H7 (cell line): ENCODE data around the gene SERPINA5. TPM values are rescaled to one million over a fixed set of nuclear protein-coding genes. Genes with fewer than 3 reads are reported as not detected.

ENCODE experiments used
- DNase-seq: peaks from one replicate; pipeline ENCODE4 v3.0.0; 2012
- H3K27me3 ChIP-seq: 2 replicates; pipeline ENCODE4 v1.6.0; 2011; ENCODE audit warnings: mild to moderate bottlenecking, low read length; ENCODE audit not compliant: control insufficient read depth, insufficient read depth
- H3K36me3 ChIP-seq: replicated peaks from 2 replicates; pipeline ENCODE4 v1.5.1; 2011; ENCODE audit warnings: low read length; ENCODE audit not compliant: control insufficient read depth, insufficient read depth
- H3K4me3 ChIP-seq: 2 replicates; pipeline ENCODE4 v1.5.1; 2011; ENCODE audit warnings: low read depth, mild to moderate bottlenecking, control low read depth, low read length, moderate library complexity; ENCODE audit not compliant: insufficient read depth
- total RNA-seq: library from RNA; depleted of rRNA; stranded (reverse); fragments of >200 nt; shearing (Covaris generic); gene quantifications from 2 replicates; pipeline ENCODE4 v1.2.3, GENCODE V29; 2014

The SERPINA5 gene
- total RNA-seq, 1 experiment from 2014 or later: 1.6 TPM

DNA sequence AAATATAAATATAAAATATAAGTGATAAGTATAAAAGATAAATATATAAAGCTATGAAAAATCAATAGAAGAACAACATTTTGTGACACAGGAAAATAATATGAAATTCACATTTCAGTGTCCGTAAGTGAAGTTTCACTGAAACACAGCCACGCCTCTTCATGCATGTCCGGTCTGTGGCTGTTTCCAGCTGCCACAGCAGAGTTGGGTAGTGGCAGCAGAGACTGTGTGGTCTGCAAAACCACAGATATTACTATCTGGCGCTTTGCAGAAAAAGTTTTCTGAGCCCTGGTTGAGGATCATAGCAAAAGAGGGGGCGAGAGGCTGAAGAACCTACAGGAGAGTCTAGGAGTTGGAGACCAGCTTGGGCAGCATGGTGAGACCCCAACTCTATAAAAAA, 19.2 kb upstream of the SERPINA5 start:
- Histone ChIP-seq H3K36me3 (no peaks in the 10 kb centered on the region), H3K4me3 (no peak overlapping the region), H3K27me3 (no peaks in the 10 kb centered on the region)
- no peak for DNase-seq

DNA sequence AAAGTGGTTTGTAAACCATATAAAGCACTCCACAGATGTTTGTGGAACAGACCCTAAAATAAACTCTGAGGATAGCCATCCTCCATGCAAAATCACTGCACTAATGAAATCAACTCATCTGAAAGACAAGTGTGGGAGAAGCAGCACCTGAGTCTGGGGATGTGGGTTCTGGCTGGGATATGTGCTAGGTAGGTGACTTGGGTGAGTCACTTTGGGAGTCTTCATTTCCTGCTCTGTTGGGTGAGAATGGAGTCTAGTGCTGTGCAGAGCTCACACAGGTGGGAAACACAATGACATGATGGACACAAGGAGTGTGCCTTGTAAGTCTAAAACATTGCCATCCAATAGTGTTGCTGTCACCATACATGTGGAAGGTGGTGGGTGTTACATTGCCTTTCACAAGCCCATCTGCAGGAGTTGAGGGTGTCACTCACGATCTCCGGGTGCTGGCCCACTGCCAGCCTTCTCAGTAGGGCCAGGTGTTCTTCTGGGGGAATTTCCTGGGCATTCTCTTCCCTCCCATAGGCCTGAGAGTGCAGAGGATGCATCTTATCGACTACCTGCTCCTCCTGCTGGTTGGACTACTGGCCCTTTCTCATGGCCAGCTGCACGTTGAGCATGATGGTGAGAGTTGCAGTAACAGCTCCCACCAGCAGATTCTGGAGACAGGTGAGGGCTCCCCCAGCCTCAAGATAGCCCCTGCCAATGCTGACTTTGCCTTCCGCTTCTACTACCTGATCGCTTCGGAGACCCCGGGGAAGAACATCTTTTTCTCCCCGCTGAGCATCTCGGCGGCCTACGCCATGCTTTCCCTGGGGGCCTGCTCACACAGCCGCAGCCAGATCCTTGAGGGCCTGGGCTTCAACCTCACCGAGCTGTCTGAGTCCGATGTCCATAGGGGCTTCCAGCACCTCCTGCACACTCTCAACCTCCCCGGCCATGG, 18.0 kb upstream of the SERPINA5 start:
- Histone ChIP-seq H3K4me3 (no peak overlapping the region), H3K27me3 (no peaks in the 10 kb centered on the region), H3K36me3 (no peaks in the 10 kb centered on the region)
- DNase-seq: no peak

DNA sequence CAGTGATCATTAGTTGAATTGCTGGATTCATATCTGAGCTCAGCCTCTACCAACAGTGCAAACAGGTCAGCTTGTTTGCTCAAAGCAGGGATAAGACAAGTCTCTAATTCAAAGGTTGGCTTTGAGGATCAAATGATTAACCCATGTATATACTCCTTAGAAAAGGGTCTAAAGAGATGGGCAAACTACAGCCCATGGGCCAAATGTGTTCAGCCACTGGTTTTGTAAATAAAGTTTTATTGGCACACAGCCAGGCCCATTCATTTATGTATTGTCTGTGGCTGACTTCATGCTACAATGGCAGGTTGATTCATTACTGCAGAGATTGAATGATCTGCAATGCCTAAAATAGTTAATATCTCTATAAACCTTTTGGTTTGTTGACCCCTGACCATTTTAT, 16.8 kb upstream of the SERPINA5 start:
- Histone ChIP-seq H3K27me3 (no peaks in the 10 kb centered on the region), H3K36me3 (no peaks in the 10 kb centered on the region), H3K4me3 (no peak overlapping the region)
- DNase-seq: no peak

DNA sequence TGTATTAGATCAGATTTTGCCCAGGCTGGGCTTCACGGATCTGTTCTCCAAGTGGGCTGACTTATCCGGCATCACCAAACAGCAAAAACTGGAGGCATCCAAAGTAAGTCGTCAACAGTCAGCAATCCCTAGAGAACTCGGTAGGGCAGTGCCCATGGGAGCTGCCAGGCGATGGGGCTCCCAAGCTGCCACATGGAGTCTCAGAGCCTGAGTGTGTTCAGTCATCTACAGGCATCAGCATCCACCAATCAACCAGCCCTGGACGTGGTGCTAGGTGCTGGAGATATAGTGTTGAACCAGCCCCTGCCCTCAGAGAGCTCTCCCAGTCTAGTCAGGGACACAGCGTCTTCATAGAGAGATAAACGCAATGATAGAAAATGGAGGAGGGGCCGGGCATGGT, 13.0 kb upstream of the SERPINA5 start:
- H3K27me3 ChIP-seq: no peaks in the 10 kb centered on the region
- H3K36me3 ChIP-seq: no peaks in the 10 kb centered on the region
- DNase-seq: no peak
- no peak overlapping the region for H3K4me3 ChIP-seq

DNA sequence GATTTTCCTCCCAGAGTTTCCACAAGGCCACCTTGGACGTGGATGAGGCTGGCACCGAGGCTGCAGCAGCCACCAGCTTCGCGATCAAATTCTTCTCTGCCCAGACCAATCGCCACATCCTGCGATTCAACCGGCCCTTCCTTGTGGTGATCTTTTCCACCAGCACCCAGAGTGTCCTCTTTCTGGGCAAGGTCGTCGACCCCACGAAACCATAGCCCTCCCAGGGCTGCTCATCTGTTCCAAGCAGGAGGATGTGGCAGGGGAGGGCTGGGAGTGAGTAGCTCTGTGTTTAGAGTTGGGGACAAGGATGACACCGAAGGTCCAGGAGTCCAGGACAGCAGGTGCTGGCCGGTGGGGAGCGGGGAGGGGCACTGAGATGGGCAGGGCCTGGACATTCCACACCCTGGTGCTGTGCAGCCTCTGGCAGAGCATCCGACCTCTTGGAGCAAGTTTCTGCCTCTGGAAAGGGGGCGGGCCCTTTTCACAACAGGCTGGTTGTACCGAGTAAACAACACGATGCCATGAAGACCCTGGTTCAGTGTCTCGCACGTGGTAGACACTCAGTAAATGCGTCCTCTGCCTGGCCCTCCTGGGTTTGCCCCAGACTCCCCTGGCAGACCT, 11.7 kb upstream of the SERPINA5 start:
- peaks cover 2% of the 10 kb centered on the region; the same call in 1 of the 2 replicates for H3K27me3 ChIP-seq
- no peak overlapping the region for H3K4me3 ChIP-seq
- no peaks in the 10 kb centered on the region for H3K36me3 ChIP-seq
- DNase-seq: no peak

DNA sequence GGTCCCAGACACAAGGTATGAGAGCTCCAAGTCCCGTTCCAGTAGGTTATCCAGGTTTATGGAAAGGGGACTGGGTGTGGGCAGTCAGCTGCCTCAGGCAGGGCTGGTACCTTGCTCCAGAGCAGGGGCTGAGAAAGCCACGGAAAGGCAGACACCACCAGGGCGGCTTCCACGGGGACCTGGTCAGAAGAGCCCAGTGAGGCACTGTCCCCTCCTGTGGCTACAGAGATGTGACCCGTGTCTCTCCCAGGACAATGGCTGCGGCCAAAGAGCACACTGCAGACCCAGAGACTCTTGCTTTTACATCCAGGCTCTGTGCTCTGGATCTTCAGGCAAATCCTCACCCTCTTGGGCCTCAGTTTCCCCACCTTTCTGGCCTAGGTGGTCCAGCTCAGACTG, 11.2 kb upstream of the SERPINA5 start:
- no peak for DNase-seq
- no peak overlapping the region for H3K4me3 ChIP-seq
- H3K36me3 ChIP-seq: no peaks in the 10 kb centered on the region
- H3K27me3 ChIP-seq: peaks cover 2% of the 10 kb centered on the region; the same call in 1 of the 2 replicates

DNA sequence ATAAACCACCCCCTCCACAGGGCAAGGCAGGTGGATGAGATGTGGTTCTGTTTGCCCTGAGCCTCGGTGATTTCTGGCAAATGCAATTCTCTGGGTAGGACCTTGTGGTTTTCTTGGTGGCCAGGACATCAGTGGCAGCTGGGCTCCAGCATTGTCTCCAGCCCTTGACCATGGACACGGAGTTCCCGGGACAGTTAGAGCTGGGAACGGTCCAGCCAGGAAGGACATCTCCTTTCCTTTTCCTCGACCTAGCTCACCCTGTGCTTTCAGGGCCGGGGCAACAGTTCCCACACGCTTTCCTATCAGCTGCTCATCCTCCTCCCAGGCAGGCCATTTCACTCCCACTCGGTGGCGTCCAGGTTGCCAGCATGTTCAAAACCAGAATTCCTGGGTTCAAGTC, 10.8 kb upstream of the SERPINA5 start:
- H3K4me3 ChIP-seq: no peak overlapping the region
- no peak for DNase-seq
- no peaks in the 10 kb centered on the region for H3K36me3 ChIP-seq
- H3K27me3 ChIP-seq: peaks cover 2% of the 10 kb centered on the region; the same call in 1 of the 2 replicates

DNA sequence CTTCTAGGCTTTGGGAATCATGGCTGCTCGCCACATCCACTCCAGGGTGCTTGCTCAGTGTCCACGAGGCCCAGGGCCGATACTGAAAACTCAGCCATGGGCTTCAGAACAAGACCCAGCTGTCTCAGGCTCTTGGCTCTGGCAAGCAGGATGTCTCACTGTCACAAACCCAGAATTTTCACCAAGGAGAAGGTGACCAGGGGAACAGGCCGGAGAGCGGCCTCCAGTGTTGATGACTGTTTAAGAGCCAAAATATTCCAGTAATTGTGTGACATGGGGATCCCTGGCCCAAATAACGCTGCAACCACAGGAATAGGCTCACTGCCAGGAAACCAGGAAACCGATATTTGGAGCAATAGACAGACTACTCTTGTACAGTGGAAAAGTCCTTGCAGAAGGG, 9.8 kb upstream of the SERPINA5 start:
- H3K4me3 ChIP-seq: no peak overlapping the region
- DNase-seq: no peak
- H3K27me3 ChIP-seq: peaks cover 2% of the 10 kb centered on the region; the same call in 1 of the 2 replicates
- H3K36me3 ChIP-seq: no peaks in the 10 kb centered on the region

DNA sequence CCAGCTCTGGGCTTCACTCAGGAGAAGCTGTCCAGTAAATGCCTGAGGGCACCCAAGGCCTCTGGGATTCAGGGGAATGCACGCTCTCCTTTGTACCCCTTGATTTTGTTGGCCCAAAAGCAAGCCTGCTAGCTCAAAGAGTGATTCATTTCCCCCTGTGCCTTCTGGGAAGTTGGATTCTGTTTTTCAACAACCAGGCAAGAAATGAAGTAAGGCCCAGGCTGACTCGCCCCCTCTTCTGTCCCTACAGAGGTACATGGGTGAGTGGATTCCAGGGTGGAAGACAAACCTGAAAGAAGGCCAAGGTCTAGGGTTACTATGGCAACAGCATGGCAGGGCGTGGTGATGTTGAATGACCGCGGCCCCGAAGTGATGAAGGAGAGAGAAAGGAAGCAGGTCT, 9.3 kb upstream of the SERPINA5 start:
- no peak for DNase-seq
- Histone ChIP-seq H3K4me3 (no peak overlapping the region), H3K27me3 (peaks cover 2% of the 10 kb centered on the region; the same call in 1 of the 2 replicates), H3K36me3 (no peaks in the 10 kb centered on the region)

DNA sequence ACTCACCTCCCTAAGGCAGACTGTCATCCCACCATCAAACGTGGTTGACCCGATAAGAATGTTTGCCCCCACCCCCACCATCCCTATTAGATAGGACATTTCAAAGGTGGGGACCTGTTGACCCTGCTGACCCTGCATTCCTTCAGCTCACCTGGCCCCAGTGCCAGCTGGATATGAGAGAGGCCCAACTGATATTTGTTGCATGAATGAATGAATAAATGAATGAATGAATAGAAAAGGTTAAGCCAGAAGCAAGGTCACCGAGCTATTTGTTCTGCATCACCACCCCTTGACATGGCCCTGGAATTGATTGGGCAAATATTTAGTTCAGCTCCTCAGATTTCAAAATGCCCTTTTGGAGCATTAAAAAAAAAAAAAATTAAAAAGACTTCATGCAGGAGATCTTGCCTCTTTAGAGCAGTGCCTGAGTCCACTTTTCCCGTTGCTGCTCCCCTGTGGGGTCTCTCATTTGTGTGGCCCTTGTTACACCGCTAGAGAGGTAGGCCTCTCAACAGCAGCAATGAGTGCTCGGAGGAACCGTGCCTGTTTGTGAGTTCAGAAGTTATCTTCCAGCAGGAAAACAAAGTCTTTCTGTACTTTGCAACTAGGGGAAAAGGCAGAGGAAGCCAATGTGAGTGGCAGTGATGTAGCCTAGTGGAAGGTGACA, 8.5 kb upstream of the SERPINA5 start:
- Histone ChIP-seq H3K27me3 (peaks cover 2% of the 10 kb centered on the region; the same call in 1 of the 2 replicates), H3K36me3 (no peaks in the 10 kb centered on the region), H3K4me3 (no peak overlapping the region)
- no peak for DNase-seq

DNA sequence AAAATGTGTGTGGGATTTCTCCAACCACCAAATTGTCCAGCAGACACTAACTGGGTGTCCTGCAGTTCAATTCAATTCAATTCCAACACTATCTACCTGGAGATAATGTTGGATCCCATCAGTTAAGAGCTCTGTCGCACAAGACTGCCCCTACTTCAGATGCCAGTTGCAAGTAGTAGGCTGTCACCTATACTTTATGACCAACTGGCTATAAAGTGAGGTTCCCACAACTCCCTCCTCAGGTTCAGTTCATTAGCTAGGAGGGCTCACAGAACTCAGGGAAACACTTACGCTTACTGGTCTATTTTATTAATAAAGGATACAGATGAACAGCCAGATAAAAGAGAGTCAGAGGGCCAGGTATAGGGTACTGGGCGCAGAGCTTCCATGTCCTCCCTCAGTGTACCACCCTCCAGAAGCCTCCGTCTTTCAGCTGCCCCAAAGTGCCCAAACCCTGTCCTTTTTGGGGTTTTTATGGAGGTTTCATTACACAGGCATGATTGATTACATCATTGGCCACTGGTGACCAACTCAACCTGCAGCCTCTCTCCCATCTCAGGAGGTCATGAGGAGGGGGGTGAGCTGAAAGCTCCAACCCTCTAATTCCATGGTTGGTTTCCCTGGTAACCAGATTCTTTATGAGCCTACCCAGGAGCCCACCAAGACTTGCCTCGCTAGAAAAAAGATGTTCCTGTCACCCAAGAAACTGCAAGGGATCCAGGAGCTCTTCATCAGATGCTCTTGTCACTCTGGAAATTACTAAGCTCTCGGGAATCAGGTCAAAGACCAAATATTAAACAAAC, 7.5 kb upstream of the SERPINA5 start:
- DNase-seq: no peak
- Histone ChIP-seq H3K27me3 (peaks cover 2% of the 10 kb centered on the region; the same call in 1 of the 2 replicates), H3K4me3 (no peak overlapping the region), H3K36me3 (no peaks in the 10 kb centered on the region)

DNA sequence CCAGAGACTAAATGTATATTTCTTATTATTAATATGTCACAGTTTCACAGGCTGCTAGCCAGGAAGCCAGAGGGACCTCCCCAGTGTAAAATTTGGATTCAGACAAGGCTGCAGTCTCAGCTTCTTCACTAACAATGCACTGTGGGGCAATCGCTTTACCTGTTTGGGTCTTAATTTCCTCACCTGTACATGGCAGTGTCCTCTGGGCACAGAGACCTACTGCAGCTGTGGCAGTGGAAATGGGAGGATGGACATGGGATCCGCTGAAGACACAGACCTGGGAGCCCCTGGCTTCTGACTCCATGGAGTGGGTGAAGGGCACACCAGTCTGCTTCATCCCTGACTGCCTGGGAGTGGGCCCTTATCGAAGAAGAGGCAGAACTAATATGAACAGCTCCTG, 6.9 kb upstream of the SERPINA5 start:
- Histone ChIP-seq H3K36me3 (no peaks in the 10 kb centered on the region), H3K27me3 (peaks cover 2% of the 10 kb centered on the region; the same call in 1 of the 2 replicates), H3K4me3 (no peak overlapping the region)
- DNase-seq: no peak

DNA sequence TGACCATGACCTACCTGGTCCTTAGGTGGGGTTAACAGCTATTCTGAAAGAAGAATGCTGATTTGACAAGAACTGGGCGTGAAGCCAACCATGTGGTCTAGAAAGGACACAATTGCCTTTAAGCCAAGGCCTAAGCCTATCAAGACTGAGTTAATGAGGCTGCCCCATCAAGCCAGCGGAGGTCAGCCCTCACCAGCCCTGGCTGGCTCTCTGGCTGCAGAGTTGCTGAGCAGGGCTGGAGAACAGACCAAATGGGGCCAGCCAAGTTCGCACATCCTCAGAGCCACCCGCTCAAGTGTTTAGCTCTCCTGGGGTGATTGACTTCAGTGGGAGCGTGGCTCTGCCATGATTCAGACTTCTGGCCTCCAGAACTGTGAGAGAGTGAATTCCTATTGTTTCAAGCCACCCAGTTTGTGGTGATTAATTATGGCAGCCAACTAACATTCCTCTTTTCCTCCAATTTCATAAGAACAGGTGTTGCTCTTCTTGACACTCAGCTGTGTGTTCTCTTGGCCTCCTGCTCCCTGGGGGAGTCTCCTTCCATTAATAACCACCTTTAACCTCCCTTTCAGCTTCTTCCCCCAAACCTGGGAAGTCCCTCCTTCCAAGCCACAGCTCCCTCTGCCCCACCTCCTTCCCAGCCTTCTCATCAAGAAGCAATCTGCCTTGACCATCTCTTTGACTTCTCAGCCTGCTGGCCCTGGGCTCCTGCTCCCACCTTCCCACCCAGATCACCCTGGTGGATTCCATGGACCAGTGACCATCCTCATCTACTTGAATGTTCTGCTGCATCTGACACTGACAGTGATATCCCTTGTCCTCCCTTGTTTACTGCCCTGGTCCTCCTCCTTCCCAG, 5.3 kb upstream of the SERPINA5 start:
- H3K4me3 ChIP-seq: no peak overlapping the region
- peaks cover 2% of the 10 kb centered on the region; the same call in 1 of the 2 replicates for H3K27me3 ChIP-seq
- DNase-seq: no peak
- H3K36me3 ChIP-seq: no peaks in the 10 kb centered on the region
